SU-DHL-6 (cell line): ENCODE measurements around the gene PDP2.

Experiments
- H2AFZ ChIP-seq: fragments of 200-600 bp; sonication (generic); 2 replicates; pipeline ENCODE4 v1.6.1; 2014; ENCODE audit warnings: low read depth, mild to moderate bottlenecking, moderate library complexity, mixed read lengths, antibody characterized with exemption, low read length; ENCODE audit not compliant: severe bottlenecking
- H3F3A ChIP-seq: fragments of 200-600 bp; shearing (Covaris generic); 2 replicates; pipeline ENCODE4 v1.6.0; 2016; ENCODE audit warnings: antibody characterized with exemption, mild to moderate bottlenecking; ENCODE audit not compliant: insufficient read depth
- H3K27ac ChIP-seq: fragments of 200-600 bp; sonication (generic); 2 replicates; pipeline ENCODE4 v1.5.1; 2016; ENCODE audit warnings: low read depth, mild to moderate bottlenecking, low read length, moderate library complexity, mixed read lengths
- H3K27me3 ChIP-seq: fragments of 200-600 bp; sonication (generic), shearing (Covaris generic); 2 replicates; pipeline ENCODE4 v1.6.0; 2014; ENCODE audit warnings: mild to moderate bottlenecking, low read length
- H3K36me3 ChIP-seq: fragments of 200-600 bp; sonication (generic); 2 replicates; pipeline ENCODE4 v1.6.1; 2014; ENCODE audit warnings: mild to moderate bottlenecking, low read length, mixed read lengths
- H3K4me2 ChIP-seq: fragments of 300-600, 200-600 bp; shearing (Covaris generic), sonication (generic); 2 replicates; pipeline ENCODE4 v1.6.0; 2014; ENCODE audit warnings: low read length, low read depth, mild to moderate bottlenecking; ENCODE audit not compliant: poor library complexity, severe bottlenecking
- H3K4me3 ChIP-seq: fragments of 200-600 bp; sonication (generic); 2 replicates; pipeline ENCODE4 v1.5.1; 2014; ENCODE audit warnings: antibody characterized with exemption, low read length, mild to moderate bottlenecking, mixed read lengths; ENCODE audit not compliant: insufficient read depth, poor library complexity, severe bottlenecking
- H3K79me2 ChIP-seq: fragments of 200-600 bp; sonication (generic); 2 replicates; pipeline ENCODE4 v1.6.1; 2014; ENCODE audit warnings: mild to moderate bottlenecking, low read length, moderate library complexity; ENCODE audit not compliant: insufficient read depth
- H3K9ac ChIP-seq: fragments of 200-600 bp; sonication (generic); 2 replicates; pipeline ENCODE4 v1.7.0; 2014; ENCODE audit warnings: mild to moderate bottlenecking, low read length
- H3K9me2 ChIP-seq: fragments of 200-600 bp; sonication (generic); replicated peaks from 2 replicates; pipeline ENCODE4 v1.6.1; 2014; ENCODE audit warnings: low read length; ENCODE audit not compliant: insufficient read depth
- H3K9me3 ChIP-seq: fragments of 200-600 bp; sonication (generic); 2 replicates; pipeline ENCODE4 v1.6.1; 2014; ENCODE audit warnings: low read length, mixed read lengths; ENCODE audit not compliant: insufficient read depth
- H4K20me1 ChIP-seq: fragments of 200-600 bp; sonication (generic); 2 replicates; pipeline ENCODE4 v1.6.1; 2014; ENCODE audit warnings: low read depth, mild to moderate bottlenecking, antibody characterized with exemption, low read length, moderate library complexity, mixed read lengths
- CTCF ChIP-seq: fragments of 200-600 bp; sonication (generic); IDR thresholded peaks from one replicate; pipeline ENCODE4 v1.5.1; 2017; ENCODE audit warnings: antibody characterized with exemption, mild to moderate bottlenecking, low read length, moderate library complexity; ENCODE audit not compliant: insufficient read depth, poor library complexity, severe bottlenecking
- EZH2phosphoT487 ChIP-seq: fragments of 200-600 bp; sonication (generic), shearing (Covaris generic); conservative IDR thresholded peaks from 2 replicates; pipeline ENCODE4 v1.6.1; 2018; ENCODE audit warnings: mild to moderate bottlenecking, antibody characterized with exemption, low read length, moderate library complexity, mixed read lengths

The PDP2 gene

GRCh38 chr16:66856184-66856730, 24.1 kb upstream of the PDP2 start:
- no peak overlapping the region for H3K4me2 ChIP-seq
- TF ChIP-seq CTCF (no peak), EZH2phosphoT487 (no peak)
- H3K4me3 ChIP-seq = no peak overlapping the region
- no peaks in the 10 kb centered on the region for H3K9me2 ChIP-seq
- H3K9me3 ChIP-seq = no peaks in the 10 kb centered on the region
- H2AFZ ChIP-seq = no peak overlapping the region
- no peaks in the 10 kb centered on the region for H3K36me3 ChIP-seq
- no peaks in the 10 kb centered on the region for H3K79me2 ChIP-seq
- H3K27ac ChIP-seq = no peak overlapping the region
- H3K27me3 ChIP-seq = no peaks in the 10 kb centered on the region
- no peak overlapping the region for H3K9ac ChIP-seq
- no peaks in the 10 kb centered on the region for H3F3A ChIP-seq
- no peaks in the 10 kb centered on the region for H4K20me1 ChIP-seq

GRCh38 chr16:66856801-66857200, 23.5 kb upstream of the PDP2 start:
- no peak overlapping the region for H2AFZ ChIP-seq
- no peak overlapping the region for H3K9ac ChIP-seq
- TF ChIP-seq CTCF (no peak), EZH2phosphoT487 (no peak)
- H4K20me1 ChIP-seq = no peaks in the 10 kb centered on the region
- no peaks in the 10 kb centered on the region for H3K9me3 ChIP-seq
- H3K79me2 ChIP-seq = no peaks in the 10 kb centered on the region
- H3F3A ChIP-seq = no peaks in the 10 kb centered on the region
- H3K4me2 ChIP-seq = no peak overlapping the region
- H3K36me3 ChIP-seq = no peaks in the 10 kb centered on the region
- no peak overlapping the region for H3K27ac ChIP-seq
- no peaks in the 10 kb centered on the region for H3K9me2 ChIP-seq
- no peaks in the 10 kb centered on the region for H3K27me3 ChIP-seq
- no peak overlapping the region for H3K4me3 ChIP-seq

GRCh38 chr16:66857437-66857836, 22.9 kb upstream of the PDP2 start:
- H2AFZ ChIP-seq = no peak overlapping the region
- no peaks in the 10 kb centered on the region for H3K27me3 ChIP-seq
- H3F3A ChIP-seq = no peaks in the 10 kb centered on the region
- H4K20me1 ChIP-seq = no peaks in the 10 kb centered on the region
- H3K4me2 ChIP-seq = no peak overlapping the region
- TF ChIP-seq CTCF = no peak
- TF ChIP-seq EZH2phosphoT487 = no peak
- no peaks in the 10 kb centered on the region for H3K36me3 ChIP-seq
- H3K79me2 ChIP-seq = no peaks in the 10 kb centered on the region
- no peaks in the 10 kb centered on the region for H3K9me3 ChIP-seq
- no peaks in the 10 kb centered on the region for H3K9me2 ChIP-seq
- H3K27ac ChIP-seq = no peak overlapping the region
- H3K4me3 ChIP-seq = no peak overlapping the region
- no peak overlapping the region for H3K9ac ChIP-seq
